GM03348 (cell line): Measurements from ENCODE around the gene PDE9A.

Source experiments
- DNase-seq: peaks from one replicate; pipeline ENCODE4 v3.0.0; 2012; ENCODE audit warnings: low spot score

The PDE9A gene

DNA sequence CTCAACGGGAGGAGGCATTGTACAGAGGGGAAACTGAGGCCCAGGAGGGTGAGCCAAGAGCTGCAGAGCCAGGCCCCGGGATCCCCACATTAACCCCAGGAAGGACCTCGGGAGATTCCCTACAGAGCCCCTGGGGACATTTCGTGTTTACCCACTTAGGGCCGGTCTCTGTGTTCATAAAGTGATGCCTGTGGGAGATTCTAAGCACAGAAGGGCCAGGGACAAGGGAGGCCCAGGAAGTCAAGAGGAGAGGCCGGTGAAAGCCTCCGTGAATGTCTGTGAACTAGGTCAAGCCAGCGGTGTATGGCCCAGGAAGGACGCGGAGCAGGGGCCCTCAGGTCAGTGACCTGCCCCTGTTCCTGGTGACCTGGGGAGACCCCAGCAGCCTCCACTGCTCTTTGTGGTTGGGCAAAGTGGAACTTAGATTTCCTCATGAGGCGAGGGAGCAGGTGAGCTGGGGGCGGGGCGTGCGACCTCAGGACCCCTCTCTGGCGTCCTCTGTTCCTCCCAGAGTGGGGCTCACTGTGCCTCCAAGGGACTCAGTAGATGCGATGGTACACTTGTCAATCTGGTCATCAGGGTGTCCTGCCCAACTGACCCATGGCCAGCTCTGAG lies 34.9 kb downstream of the PDE9A start:
- no peak for DNase-seq

DNA sequence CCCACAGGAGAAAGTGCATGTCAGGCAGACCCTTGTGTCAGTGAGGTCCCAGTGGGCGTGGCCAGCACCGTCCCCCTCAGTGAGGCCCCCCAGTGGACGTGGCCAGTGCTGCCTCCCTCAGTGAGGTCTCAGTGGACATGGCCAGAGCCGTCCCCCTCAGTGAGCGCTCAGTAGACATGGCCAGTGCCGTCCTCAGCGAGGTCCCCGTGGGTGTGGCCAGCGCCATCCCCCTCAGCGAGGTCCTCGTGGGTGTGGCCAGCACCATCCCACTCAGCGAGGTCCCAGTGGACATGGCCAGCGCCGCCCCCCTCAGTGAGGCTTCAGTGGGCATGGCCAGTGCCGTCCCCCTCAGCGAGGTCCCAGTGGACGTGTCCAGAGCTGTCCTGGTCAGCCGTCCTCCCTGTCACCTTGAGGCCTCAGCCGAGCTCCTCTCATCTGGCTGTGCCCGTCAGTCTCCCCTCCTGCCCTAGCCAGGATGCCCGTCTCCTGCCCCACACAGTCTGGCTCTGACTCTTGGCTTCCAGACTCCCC lies 35.5 kb downstream of the PDE9A start:
- no peak for DNase-seq

DNA sequence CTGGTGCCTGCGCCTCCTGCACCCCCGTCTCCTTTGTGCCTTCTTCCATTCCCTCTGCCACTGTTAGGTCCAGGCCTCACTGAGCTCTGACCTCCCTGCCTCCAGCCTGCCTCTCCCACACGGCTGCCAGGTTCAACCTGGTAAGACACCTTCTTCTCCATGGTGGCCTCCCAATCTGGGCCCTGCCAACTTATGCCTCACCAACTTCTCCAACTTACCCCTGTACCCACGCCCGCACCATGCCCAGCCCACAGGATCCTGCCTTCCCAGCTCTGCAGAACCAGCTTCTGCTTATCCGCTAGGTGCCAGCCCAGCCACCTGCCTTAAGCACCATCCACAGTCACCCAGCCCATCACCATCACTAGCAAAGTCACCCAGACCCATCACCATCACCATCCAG lies 37.2 kb downstream of the PDE9A start:
- DNase-seq: no peak

- DNase-seq: no peak
Measured at GRCh38 chr21:42691901-42692559, 38.6 kb downstream of the PDE9A start.

GRCh38 chr21:42692688-42693087 lies 39.3 kb downstream of the PDE9A start:
- DNase-seq: no peak

DNA sequence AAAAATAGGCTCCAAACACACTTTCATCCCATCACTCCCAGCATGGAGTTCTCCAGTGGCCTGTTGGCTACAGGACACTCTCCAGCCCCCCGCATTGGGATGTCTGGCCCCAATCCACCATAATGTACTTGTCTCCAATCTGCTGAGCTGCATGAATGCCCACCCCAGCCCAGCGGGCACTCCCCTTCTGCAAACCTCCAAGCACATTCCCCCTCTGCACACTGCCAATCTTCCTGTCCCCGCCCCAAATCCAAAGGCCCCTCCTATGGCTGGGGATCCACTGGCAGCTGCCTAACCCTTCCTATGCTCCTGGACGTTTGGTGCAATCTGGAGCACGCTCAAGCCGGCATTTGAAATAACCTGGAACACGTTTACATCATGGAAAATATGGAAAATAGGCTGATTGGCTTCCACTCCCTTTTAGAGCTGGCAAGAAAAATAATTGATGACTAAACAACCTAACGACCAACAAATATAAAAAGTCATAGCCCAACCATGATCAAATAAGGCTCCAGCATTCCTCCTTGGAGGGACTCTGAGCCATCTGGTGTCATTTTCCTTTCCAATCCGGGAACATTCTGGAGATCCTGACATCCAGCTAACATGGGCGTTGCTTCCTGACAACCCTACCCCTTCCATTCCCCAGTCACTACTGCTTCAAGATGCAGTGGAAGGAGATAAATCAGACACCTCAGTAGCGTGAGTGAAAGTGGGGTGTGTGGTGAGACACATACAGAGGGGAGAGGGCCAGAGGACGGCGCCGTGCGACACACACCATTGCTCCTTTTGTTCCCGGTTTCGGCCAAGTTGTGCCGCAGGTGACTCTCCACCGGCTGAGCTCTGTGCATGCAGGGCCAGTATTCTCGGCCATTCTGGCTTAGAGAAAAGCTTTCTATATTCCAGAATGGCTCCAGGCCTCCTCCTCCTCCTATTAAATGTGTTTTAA lies 41.6 kb downstream of the PDE9A start:
- no peak for DNase-seq

- DNase-seq: no peak
Measured at GRCh38 chr21:42695697-42696380, 42.4 kb downstream of the PDE9A start.

- no peak for DNase-seq
Measured at GRCh38 chr21:42696501-42697040, 43.1 kb downstream of the PDE9A start.

DNA sequence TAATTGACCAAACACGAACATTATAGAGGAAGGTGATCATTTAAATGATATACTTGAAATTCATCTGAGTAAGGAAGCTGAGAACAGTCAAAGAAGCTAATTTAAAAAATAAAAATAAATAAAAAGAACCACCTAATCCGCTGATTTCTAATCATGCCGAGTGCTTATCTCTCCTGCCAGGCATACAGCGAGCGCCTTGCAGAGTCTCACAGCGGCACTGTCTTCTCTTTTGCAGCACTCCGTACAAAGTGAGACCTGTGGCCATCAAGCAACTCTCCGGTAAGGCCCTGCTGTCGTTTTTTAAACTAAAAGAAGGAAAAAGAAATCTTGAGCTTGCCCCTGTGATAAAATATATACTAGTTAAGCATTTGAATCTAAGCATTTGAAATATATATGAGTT lies 45.3 kb downstream of the PDE9A start:
- no peak for DNase-seq

DNA sequence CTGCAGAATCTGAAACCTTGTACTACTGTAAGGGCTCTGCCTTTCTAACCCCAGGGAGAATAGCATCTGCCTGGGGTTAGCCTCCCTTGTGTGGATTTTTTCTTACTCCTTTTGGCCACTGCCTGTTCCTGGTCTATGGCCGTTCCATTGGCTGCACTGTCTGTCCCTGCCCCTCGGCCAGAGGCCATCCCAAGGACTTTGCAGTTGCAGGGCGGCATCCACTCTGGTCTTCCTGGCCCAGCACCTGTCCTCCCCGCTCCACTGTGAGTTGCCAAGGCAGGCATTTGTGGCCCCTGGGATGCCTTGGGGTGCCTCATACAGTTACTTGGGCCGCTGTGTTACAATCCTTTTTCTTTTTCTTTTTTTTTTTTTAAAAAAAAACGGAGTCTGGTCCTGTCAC lies 45.8 kb downstream of the PDE9A start:
- no peak for DNase-seq

GRCh38 chr21:42701706-42702456 lies 48.5 kb downstream of the PDE9A start:
- no peak for DNase-seq

DNA sequence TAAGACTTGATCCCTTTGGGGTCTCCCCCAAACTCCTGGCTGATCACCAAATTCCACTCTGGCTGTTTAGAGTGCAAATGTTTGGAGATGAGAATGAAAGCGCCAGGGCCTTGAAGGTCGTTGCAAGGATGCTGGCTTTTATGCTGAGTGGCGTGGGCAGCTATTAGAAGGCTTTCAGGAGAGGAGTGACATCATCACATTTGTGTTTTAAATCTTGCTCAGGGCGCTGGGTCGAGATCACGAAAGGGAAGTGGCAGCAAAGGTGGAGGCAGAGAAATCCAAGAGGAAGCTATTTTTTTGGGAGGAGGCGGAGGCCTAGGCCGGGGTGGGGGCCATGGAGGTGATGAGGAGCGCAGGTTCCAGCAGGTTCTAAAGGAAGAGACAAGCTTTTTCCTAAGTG lies 49.3 kb downstream of the PDE9A start:
- DNase-seq: no peak

GRCh38 chr21:42703136-42703908 lies 49.9 kb downstream of the PDE9A start:
- DNase-seq: no peak

- DNase-seq: no peak
Measured at GRCh38 chr21:42703965-42704364, 50.5 kb downstream of the PDE9A start.

DNA sequence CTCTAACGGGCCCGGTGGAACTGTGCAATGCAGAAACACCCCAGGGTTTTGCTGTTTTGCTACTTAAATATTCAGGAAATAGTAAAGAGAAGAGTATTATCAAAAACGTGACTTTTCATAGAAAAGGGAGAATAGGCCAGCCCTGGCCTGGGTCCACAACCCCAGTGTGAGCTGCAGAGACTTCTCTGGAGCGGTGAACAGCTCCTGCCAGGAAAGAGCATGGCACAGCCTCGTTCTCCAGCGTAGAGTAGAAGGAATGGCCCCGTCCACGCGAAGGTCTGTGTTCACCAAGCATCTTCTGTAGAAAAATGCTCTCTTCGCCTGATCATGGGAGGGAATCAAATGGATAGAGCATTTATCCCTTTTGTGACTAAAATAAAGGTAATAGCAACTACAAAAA lies 51.4 kb downstream of the PDE9A start:
- DNase-seq: no peak

GRCh38 chr21:42705346-42705745 lies 51.9 kb downstream of the PDE9A start:
- no peak for DNase-seq

- no peak for DNase-seq
Measured at GRCh38 chr21:42705746-42706374, 52.4 kb downstream of the PDE9A start.

- no peak for DNase-seq
Measured at GRCh38 chr21:42706765-42707164, 53.3 kb downstream of the PDE9A start.

GRCh38 chr21:42707207-42707830 lies 53.9 kb downstream of the PDE9A start:
- no peak for DNase-seq
